Measurements from ENCODE around the gene DTX1. TPM values are rescaled to one million over a fixed set of nuclear protein-coding genes. Genes with fewer than 3 reads are reported as not detected.
"Not testable (repeated sequence)": the region's sequence is repeated elsewhere in the genome, so short reads cannot be mapped to it uniquely, and the experiment has no call there.

DTX1 gene
- total and polyA plus RNA-seq, 9 donors, result 1.7 to 5.4 (median 3.6) TPM

DNA sequence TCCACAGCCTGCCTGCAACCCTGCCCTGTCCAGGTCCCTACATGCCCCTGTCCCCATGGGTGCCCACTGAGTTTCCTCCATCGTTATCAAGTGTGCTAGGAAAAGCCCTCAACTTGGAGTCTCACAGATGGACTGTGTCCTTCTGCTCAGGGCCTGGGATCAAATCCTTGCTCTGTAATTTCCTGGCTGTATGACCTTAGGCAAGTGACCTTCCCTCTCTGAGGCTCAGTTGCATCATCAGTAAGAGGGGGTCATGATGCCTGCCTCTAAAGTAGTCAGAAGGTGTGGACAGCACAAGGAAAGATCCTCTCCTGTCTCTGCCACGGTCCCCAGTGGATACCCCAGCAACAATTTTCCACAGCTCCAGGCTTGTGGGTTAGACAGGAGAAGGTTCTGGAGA, 56.9 kb downstream of the DTX1 start:
- no peaks in the 10 kb centered on the region for H3K4me1 ChIP-seq (ENCODE audit: control insufficient read depth, insufficient read depth, low read length)
- H3K27ac ChIP-seq (ENCODE audit: low read length), result no peak overlapping the region
- H3K36me3 ChIP-seq (ENCODE audit: control insufficient read depth, insufficient read depth, low read length), result no peaks in the 10 kb centered on the region
- no peaks in the 10 kb centered on the region for H3K9me3 ChIP-seq (replicated peaks; ENCODE audit: control insufficient read depth, low read depth, low read length)
- DNase-seq, result no peak
- no CpG with 5 or more reads among the region's 2 CpGs for WGBS (ENCODE audit: insufficient coverage)
- peaks cover 11% of the 10 kb centered on the region for H3K27me3 ChIP-seq (ENCODE audit: control insufficient read depth, insufficient read depth, low read length)
- H3K4me3 ChIP-seq (ENCODE audit: low read length), result no peak overlapping the region

DNA sequence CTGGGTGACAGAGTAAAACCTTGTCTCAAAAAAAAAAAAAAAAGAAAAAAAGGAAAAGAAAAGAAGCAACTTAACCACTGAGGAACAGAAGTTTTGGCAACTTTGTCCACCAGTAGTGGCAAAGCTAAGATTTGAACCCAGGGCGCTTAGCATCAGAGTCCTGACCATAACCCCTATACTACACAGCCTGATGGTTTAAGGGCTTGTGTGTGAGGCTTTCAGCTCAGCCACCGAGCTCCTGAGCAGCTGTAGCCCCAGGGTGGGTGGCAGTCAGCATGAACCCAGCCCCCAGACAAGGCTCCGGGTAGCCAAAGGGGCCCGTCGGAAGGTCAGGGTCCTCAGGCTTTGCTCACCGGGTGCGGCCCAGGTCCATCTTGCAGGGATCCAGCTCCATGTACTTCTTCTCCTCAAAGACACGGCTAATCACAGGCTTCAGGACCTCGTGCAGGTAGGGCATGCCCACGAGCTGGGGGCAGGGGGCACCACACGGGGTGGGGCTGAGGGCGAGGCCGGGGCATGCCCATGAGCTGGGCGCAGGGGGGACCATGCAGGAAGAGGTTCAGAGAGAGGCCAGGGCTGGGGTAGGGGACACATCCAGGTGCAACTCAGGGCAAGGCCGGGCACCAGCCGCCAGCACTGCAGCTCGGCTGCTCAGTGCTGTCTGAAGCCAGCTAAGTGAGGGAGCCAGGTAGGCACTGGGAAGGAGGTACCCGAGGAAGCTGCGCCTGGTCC, 58.1 kb downstream of the DTX1 start:
- 83% methylated on average over 13 of the region's 19 CpGs for WGBS (ENCODE audit: insufficient coverage)
- H3K4me1 ChIP-seq (ENCODE audit: control insufficient read depth, insufficient read depth, low read length), result no peaks in the 10 kb centered on the region
- H3K27ac ChIP-seq (ENCODE audit: low read length), result no peak overlapping the region
- peaks cover 12% of the 10 kb centered on the region for H3K27me3 ChIP-seq (ENCODE audit: control insufficient read depth, insufficient read depth, low read length)
- H3K9me3 ChIP-seq (replicated peaks; ENCODE audit: control insufficient read depth, low read depth, low read length), result no peaks in the 10 kb centered on the region
- H3K36me3 ChIP-seq (ENCODE audit: control insufficient read depth, insufficient read depth, low read length), result no peaks in the 10 kb centered on the region
- H3K4me3 ChIP-seq (ENCODE audit: low read length), result no peak overlapping the region
- no peak for DNase-seq

DNA sequence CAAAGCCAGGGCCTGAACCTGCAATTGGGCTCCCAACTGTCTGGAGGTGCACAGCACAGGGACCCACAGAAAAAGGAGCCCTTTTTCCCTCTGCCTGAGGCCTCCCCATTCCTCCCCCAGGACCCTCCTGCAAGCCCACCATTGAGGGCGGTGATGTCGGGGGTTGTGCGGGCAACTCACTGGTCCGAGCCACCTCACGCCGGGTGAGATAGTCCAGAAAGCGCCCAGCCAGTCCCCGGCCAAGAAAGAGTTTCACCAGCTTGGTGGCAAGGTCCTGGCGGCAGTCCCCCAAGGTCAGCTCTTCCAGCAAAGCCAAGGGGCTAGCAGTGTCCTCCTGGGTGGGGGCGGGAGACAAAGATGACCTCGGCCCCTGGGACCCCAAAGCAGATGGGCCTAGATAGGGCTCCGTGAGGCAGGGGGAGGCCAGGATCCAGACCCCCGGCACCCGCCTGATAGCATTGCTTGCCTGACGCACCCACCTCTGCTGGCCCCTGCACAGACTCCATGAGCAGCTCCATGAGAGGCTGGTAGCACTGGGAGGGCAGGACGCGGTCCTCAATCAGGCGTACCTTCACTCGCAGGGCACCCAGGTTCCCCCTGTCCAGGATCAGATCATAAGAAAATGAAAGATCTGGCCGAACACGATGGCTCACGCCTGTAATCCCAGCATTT, 59.1 kb downstream of the DTX1 start:
- H3K36me3 ChIP-seq (ENCODE audit: control insufficient read depth, insufficient read depth, low read length), result no peaks in the 10 kb centered on the region
- WGBS (ENCODE audit: insufficient coverage), result 81% methylated on average over 20 of the region's 22 CpGs
- no peaks in the 10 kb centered on the region for H3K9me3 ChIP-seq (replicated peaks; ENCODE audit: control insufficient read depth, low read depth, low read length)
- no peak overlapping the region for H3K4me3 ChIP-seq (ENCODE audit: low read length)
- peaks cover 18% of the 10 kb centered on the region for H3K27me3 ChIP-seq (ENCODE audit: control insufficient read depth, insufficient read depth, low read length)
- H3K27ac ChIP-seq (ENCODE audit: low read length), result no peak overlapping the region
- no peaks in the 10 kb centered on the region for H3K4me1 ChIP-seq (ENCODE audit: control insufficient read depth, insufficient read depth, low read length)
- DNase-seq, result no peak

DNA sequence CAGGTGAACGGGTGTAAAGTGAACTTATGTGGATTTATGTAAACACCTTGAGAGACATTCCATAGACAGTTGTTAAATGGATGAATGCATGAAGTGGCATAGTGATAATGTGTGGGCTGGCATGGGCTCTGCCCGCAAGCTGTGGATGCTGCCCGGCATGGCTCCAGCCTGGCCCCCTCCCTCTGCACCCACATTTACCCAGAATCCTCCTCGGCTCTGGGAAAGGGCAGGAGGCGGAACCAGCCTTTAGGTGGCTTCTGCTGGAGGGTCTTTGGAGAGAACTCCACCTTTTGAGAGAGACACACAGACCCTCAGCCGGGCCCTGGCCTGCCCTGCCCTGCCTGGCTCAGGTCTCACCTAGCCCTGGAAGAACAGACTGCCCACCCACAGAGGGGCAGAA, 60.3 kb downstream of the DTX1 start:
- Histone ChIP-seq H3K9me3 (replicated peaks; ENCODE audit: control insufficient read depth, low read depth, low read length) (no peaks in the 10 kb centered on the region), H3K27me3 (ENCODE audit: control insufficient read depth, insufficient read depth, low read length) (peaks cover 21% of the 10 kb centered on the region), H3K4me3 (ENCODE audit: low read length) (no peak overlapping the region), H3K36me3 (ENCODE audit: control insufficient read depth, insufficient read depth, low read length) (no peaks in the 10 kb centered on the region), H3K27ac (ENCODE audit: low read length) (no peak overlapping the region), H3K4me1 (ENCODE audit: control insufficient read depth, insufficient read depth, low read length) (no peaks in the 10 kb centered on the region)
- WGBS (ENCODE audit: insufficient coverage), result 49% methylated on average over 2 of the region's 6 CpGs
- DNase-seq, result no peak

DNA sequence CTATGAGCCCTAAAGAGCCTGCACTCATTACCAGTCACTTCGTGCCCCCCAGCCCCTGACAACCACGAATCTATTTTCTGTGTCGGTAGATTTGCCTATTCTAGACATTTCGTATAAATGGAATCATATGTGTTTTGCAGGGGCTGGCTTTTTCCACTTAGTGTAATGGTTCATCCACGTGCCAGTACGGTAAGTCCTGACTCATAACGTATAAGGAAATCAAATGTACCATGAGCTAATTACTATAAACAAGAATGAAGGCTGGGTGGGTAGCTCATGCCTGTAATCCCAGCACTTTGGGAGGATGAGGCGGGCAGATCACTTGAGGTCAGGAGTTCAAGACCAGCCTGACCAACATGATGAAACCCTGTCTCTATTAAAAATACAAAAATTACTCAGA, 61.2 kb downstream of the DTX1 start:
- WGBS (ENCODE audit: insufficient coverage), result no CpG with 5 or more reads among the region's 8 CpGs
- not testable (repeated sequence) for H3K36me3 ChIP-seq (ENCODE audit: control insufficient read depth, insufficient read depth, low read length); H3K4me1 ChIP-seq (ENCODE audit: control insufficient read depth, insufficient read depth, low read length); DNase-seq; H3K27ac ChIP-seq (ENCODE audit: low read length); H3K9me3 ChIP-seq (replicated peaks; ENCODE audit: control insufficient read depth, low read depth, low read length); H3K4me3 ChIP-seq (ENCODE audit: low read length)
- H3K27me3 ChIP-seq (ENCODE audit: control insufficient read depth, insufficient read depth, low read length), result peaks cover 19% of the 10 kb centered on the region

DNA sequence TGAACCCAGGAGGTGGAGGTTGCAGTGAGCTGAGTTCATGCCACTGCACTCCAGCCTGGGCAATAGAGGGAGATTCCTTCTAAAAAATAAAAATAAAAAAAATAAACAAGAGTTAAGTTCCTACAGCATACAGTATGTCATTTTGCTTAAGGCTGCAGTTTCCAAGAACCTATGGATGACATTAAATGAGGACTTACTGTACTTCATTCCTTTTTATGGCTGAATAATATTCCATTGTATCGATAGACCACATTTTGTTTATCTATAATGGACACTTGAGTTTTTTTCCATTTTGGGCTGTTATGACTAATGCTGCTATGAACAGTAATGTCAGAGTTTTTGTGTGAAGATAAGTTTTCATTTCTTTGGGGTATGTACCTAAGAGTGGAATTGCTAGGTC, 61.6 kb downstream of the DTX1 start:
- Histone ChIP-seq H3K9me3 (replicated peaks; ENCODE audit: control insufficient read depth, low read depth, low read length) (no peaks in the 10 kb centered on the region), H3K36me3 (ENCODE audit: control insufficient read depth, insufficient read depth, low read length) (no peaks in the 10 kb centered on the region), H3K4me1 (ENCODE audit: control insufficient read depth, insufficient read depth, low read length) (no peaks in the 10 kb centered on the region), H3K27ac (ENCODE audit: low read length) (no peak overlapping the region), H3K27me3 (ENCODE audit: control insufficient read depth, insufficient read depth, low read length) (peaks cover 19% of the 10 kb centered on the region), H3K4me3 (ENCODE audit: low read length) (no peak overlapping the region)
- DNase-seq, result no peak
- WGBS (ENCODE audit: insufficient coverage), result no CpG with 5 or more reads among the region's 1 CpG

DNA sequence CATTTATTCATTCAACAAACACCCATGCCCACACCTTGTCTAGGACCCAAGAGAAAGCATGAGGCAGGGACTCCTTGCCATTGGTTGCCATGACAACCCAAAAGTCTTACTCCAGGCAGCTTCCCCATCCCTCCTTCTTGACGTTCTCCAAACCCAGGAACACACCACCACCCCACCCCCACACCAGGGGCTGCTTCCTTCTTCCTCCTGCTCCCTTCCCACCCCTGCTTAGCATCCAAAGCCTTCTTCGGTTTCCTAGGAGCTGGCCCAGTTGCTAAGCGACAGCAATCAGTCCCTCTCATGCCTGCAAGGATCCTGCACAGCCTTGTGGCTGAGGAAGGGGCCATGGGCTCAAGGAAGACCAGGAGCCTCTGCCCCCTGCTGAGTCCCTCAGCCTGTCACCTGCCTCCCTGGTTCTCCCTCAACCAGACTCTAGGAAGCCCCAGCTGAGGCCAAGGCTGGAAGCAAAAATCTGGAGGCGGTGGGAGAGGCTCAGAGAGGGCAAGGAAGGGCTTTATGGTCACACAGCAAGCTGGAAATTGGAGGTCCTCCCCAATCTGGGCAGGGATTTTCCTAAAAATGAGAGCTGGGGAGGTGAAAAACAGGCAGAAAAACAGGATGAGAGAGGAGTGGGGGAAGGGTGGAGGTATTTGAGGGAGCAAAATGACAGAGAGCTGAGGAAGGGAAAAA, 63.6 kb downstream of the DTX1 start:
- Histone ChIP-seq H3K36me3 (ENCODE audit: control insufficient read depth, insufficient read depth, low read length) (no peaks in the 10 kb centered on the region), H3K27me3 (ENCODE audit: control insufficient read depth, insufficient read depth, low read length) (peaks cover 15% of the 10 kb centered on the region), H3K4me3 (ENCODE audit: low read length) (no peak overlapping the region), H3K4me1 (ENCODE audit: control insufficient read depth, insufficient read depth, low read length) (no peaks in the 10 kb centered on the region), H3K27ac (ENCODE audit: low read length) (no peak overlapping the region), H3K9me3 (replicated peaks; ENCODE audit: control insufficient read depth, low read depth, low read length) (peaks cover 3% of the 10 kb centered on the region)
- WGBS (ENCODE audit: insufficient coverage), result 37% methylated on average over 4 of the region's 4 CpGs
- no peak for DNase-seq

DNA sequence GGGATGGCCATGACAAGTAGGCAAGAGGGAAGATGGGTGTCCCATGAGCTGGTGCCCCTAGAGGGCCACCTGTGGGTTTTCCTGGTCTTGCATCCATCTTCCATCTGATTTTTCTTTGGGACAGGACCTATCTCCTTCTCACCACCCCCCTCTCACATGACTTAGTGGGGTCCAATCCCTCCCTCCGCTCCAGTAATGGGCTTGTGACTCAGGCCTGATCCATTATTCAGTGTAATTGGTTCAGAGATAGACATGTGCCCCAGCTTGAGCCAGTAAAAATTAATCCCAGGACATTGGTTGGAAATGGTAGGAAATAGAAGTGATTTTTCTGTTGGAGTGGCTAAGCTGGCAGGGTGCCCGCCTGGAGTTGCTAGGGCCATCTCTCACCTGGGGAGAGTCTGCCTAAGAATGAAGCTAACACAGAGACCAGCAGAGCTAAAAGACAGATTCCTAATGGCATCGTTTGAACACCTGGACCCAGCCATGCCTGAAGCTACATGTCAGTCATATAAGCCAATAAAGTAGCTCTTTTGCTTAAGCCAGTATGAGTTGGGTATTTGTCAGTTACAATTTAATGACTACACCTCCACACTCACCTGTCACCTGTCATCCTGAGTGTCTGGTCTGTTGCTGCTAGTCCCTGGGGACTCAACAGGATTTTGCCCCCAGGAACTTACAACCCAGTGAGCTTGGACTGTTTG, 64.3 kb downstream of the DTX1 start:
- Histone ChIP-seq H3K36me3 (ENCODE audit: control insufficient read depth, insufficient read depth, low read length) (no peaks in the 10 kb centered on the region), H3K27me3 (ENCODE audit: control insufficient read depth, insufficient read depth, low read length) (peaks cover 15% of the 10 kb centered on the region), H3K27ac (ENCODE audit: low read length) (no peak overlapping the region), H3K4me1 (ENCODE audit: control insufficient read depth, insufficient read depth, low read length) (no peaks in the 10 kb centered on the region), H3K4me3 (ENCODE audit: low read length) (no peak overlapping the region), H3K9me3 (replicated peaks; ENCODE audit: control insufficient read depth, low read depth, low read length) (peaks cover 3% of the 10 kb centered on the region)
- DNase-seq, result no peak
- 86% methylated on average over 1 of the region's 3 CpGs for WGBS (ENCODE audit: insufficient coverage)

DNA sequence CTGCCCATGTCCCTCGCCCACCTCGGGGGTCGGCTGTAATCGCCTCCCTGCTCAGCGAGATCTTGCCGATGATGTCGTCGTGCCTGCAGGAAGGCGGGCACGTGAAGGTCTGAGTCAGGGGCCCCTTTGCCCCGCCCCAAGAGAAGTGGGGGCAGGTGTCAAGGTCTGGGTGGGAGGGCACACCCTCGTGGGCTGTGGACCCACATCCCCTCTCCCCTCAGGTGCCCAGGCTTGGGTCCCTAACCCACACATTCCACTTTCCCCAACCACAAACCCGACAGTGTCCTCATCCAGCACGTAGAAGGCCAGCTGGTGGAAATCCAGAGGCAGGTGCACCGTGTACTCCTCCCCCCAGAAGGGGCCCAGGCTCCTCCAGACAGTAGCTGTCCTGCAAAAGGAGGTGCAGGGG, 71.3 kb downstream of the DTX1 start:
- H3K4me1 ChIP-seq (ENCODE audit: control insufficient read depth, insufficient read depth, low read length), result no peaks in the 10 kb centered on the region
- H3K27me3 ChIP-seq (ENCODE audit: control insufficient read depth, insufficient read depth, low read length), result peaks cover 7% of the 10 kb centered on the region
- no peak overlapping the region for H3K4me3 ChIP-seq (ENCODE audit: low read length)
- H3K9me3 ChIP-seq (replicated peaks; ENCODE audit: control insufficient read depth, low read depth, low read length), result peaks cover 3% of the 10 kb centered on the region
- H3K36me3 ChIP-seq (ENCODE audit: control insufficient read depth, insufficient read depth, low read length), result no peaks in the 10 kb centered on the region
- WGBS (ENCODE audit: insufficient coverage), result 18% methylated on average over 4 of the region's 15 CpGs
- no peak for DNase-seq
- no peak overlapping the region for H3K27ac ChIP-seq (ENCODE audit: low read length)
